GM21515 (cell line): ENCODE results near the gene SCN1A.

Source experiments
- ATAC-seq: cut with Tn5 transposase; IDR thresholded peaks from one replicate; pipeline ENCODE4 v1.9.1; 2021; ENCODE audit not compliant: unreplicated experiment

Gene SCN1A

DNA sequence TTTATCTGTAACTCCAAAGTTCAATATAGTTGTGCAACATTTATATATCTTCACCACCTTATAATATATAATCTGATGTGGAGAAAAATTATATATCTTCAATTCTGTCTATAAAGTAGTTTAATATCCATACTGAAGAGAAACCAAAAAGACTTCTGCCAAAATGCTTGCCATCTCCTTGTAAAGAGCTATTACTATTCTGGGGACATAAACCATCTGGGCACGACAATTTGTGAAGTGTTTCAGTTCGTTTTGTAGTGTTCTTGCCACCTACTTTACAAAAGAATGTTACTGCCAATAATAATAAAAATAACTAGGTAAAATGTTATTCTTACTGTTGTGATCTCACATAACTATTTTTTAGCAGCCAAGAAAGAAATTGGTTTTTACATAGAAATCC lies 45.1 kb downstream of the SCN1A start:
- no peak for ATAC-seq

DNA sequence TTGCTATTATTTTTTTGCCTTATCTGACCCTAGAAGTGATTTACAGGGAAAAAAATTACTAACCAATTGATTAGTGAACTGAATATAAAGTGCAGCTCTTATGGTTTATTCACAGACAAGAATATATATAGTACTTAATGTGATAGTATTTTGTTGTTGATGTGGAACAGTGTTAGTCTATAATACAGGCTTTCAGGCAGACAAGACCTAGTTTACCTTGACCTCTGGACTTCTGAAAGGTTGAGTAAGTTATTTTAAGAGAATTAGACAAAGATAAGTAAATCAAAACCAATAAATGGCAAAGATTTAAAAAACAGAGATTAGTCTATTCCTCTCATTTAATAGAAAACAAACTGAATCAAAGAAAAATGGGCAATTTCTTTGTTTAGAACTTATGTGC lies 46.0 kb downstream of the SCN1A start:
- ATAC-seq = no peak

DNA sequence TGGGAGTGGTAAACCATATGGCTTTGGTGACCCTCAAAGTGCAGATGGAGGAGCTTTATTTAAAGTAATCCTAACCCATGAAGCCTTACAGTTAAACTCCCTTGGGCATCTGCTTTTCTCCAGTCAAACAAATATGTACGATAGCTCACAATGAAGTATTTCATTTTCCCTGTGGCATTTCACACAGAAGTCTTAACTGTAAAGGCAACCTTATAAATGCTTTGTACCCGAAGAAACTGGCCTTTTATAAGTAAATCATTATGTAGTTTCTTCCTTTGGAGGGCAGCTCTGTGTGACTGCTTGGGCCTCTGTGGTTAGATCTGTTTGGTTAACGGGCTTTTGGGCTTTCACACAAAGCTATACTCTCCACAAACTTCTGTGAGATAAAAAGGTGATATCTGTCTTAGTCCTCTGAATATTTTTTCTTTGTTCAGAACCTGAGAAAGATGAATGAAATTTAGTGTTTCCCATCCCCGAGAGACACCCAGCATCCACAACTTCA lies 46.6 kb downstream of the SCN1A start:
- ATAC-seq = no peak

DNA sequence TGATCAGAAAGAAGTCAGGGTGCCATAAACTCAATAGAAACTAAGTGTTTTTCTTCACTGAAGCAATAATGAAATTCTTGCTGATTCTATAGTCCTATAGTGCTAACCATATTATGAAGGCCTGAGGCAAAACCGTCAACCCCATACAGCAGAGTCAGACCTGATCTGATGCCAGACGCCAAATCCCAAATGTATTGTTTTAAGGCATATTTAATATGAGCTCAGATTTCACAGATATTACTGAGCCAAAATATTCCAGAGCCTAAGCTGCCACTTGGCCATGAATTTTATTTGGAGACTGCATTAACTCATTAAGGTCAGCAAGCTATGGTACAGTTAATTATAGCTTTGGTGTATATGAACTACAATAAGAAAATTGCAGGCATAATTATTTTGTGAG lies 53.4 kb downstream of the SCN1A start:
- no peak for ATAC-seq

DNA sequence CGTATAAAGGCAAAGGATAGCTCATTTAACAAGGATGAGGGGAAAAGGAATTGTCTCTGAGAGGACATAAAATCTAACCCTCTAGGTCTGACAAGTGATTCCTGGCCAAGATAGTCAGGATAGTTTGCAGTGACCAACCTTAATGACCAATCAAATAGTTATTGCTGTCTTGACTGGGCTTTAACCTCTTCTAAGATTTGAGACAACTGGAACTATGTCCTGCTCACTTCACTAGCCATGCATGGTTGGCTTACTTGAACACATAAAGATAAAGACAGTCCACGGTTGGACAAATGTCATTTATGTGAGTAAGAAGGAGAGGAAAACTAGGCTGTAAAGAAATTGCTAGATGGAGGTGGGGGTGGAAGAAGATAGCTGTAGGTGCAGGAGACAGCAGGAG lies 53.8 kb downstream of the SCN1A start:
- no peak for ATAC-seq

DNA sequence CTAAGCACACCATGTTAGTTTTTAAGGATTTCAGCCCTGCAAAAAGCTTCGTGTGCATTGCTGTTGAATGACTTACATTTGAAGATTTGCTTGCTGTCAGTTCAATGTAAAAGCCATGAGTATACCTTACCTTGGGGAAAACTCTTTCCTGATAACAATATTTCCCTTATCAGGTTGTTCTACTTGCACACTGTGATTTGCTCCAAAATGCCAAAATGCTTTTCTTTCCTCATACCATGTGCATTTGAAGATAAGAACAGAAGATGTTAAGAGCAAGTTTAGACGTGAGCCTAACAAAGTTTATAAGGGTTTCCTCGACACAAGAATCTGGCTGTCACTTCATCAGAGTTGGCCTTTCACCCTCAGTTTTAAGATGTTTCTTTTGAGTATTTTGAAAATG lies 57.6 kb downstream of the SCN1A start:
- ATAC-seq = no peak

DNA sequence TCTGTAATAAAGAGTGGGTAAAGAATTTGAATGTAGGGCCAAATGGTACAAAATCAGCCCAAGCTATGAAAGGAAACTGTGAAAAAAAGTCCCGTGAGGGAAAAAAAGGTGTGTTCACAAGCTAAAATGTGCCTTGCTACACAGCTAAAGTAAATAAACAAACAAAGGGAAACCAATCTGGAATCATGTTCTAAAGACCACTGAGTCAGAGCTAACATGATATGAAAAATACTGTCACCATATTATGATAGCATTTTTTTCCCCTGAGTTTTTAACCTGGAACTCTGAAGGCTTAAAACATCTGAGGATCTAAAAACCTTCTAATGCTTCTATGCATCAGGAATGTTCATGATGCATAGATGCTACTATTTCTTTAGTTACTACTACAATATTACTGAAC lies 58.8 kb downstream of the SCN1A start:
- no peak for ATAC-seq

DNA sequence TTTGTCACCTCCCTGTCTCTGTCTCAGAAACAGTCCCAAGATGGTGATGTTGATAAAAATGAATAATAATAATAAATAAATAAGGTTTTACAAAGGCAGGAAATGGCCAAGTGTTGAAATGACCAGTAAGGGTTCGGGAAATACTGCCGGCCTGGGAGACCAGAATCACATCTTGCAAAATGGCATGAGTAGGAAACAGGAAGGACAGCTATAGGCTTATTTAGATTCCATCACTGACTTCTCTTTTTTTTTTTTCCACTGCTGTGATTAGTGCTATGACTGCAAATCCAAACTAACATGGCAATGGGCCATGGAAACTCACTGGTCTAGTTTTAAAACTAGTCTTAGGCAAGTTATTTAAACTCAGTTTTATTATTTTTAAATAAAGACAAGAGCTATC lies 60.6 kb downstream of the SCN1A start:
- no peak for ATAC-seq

DNA sequence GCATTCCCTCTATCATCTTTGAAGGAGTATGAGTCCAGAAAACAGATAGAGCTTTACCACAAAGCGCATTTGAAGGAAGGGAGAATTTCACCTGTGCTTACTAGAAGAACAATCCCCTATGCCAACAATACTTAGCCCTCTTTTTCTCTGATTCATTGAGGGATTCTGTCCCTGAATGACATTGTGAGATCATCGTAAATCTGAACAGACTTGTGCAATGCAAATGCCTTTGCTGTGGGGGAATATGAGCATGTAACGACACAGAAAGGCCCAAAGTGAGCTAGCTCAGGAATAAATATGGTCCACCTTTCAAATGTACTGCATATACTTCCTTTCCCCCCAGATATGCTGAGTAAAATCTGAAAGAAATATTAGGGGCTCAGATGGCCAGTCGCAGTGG lies 67.6 kb downstream of the SCN1A start:
- ATAC-seq = no peak

DNA sequence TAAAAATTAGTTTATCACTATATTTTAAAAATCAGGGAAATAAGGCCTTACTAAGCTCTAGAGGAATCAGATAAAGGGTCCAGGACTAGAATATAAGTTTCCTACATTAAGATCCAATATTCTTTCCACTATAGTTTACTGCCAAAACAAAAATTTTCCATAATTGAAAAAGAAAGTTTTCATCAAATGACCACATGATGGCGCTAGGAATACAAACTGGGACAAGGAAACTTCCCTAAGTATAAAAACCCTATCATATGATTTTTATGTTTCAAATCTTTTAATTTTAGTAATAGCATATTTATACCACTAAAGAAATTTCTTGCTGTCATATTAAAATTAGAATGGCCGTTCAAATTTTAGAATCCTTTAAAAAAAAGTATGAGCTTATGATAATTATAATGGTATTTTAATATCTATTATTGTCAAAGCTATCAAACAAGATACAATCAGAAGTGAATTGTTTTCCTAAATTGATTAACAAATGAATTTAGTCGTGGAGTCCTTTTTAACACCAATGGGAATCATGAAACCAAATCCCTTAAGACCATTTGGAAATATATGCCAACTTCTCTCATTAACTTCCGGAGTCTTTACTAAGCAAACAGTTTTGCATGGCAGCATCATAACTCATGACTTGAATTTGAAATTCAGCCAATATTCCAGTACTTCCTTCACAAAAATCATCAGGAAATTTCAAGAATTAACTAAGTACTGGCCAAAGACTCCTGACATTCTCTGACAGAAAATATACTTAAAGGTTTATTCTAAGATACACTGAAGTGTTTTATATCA lies 70.3 kb downstream of the SCN1A start:
- no peak for ATAC-seq

DNA sequence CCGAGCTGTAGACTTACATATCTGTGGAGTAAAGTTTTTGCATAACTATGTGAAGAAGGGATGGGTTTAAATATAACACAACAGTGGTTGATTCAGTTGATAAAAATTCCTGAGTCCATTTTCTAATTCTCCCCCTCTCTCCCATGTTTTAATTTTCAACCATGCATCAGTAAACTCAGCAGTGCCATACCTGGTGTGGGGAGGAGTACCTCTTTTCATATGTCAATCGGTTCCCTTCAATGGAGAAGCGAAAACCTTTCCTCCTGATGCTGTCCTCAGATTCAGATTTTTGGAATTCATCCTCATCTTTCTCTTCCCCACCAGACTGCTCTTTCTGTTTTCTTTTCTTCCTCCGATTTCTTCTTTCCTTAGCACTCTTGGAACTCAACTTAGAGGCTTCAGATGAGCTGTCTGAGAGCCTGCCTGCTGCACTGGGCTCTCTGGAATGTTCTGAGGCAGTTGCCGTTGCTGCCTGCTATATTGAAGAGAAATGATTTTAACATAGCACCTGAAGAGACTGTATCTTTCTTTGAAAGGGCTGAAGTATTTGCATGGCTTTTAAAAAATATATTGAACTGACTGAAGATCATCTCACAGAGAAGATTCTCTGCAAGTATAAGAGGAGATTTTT lies 82.9 kb downstream of the SCN1A start:
- no peak for ATAC-seq

DNA sequence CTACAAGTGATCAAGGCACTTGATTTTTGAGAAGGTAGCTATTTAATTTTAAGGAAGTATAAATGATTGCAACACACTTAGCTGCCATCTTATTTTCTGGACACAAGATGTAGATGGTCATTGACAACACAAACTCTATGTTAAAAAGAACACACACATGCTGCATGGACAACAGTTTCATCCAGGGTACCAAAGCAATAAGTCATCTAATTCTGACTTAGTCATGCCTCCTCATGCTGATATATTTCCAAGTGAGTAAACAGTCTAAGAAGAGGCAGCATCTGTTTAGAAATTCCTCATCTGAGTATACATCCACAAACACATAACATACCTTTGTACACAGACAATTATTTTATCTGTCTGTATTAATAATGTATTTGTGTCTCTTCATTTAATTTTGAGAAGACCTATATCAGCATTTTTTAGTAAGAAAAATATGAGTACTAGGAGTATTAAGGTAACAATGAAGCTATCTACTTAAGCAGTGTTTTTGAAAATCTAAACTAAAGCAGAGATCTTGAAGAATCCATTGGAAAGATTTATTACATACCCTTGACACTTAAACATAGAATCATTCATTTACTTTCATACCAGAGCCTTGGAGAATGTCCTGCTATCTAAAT lies 84.9 kb downstream of the SCN1A start:
- ATAC-seq = no peak

DNA sequence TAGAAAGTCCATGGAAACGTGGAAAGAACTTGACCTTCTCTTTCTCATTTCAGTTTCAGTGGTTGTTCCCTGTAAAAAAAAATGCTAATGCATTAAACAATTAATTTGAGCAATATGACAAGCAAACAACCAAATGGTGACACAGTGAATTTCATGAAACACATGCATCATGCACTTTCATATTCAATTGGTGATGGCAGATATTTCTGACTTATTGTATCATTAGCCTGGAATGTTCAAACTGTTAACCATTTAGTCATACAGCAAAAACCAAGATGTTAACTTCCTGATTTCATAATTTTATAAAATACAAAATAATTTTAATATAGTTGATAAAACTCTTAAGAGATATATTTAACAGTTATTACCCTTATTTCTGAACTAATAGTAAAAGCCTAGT lies 85.5 kb downstream of the SCN1A start:
- no peak for ATAC-seq

DNA sequence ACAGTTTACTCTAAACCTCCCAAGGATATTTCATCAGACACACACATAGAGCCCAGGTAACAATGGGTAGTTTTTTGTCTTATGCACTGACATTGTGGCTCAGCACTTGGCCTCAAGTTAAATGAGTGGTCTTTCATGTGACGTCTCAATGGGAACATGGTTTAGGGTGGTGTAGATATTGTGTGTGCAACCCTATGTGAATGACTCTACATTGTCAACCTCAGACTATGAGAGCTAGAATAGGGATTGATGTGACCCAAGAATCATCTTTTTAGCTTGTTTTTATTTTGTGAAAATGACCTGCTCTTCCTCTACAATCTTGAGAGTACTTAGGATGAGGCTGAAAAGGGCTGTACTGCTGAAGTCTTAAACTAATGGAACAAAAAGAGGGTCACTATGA lies 86.2 kb downstream of the SCN1A start:
- ATAC-seq = no peak

DNA sequence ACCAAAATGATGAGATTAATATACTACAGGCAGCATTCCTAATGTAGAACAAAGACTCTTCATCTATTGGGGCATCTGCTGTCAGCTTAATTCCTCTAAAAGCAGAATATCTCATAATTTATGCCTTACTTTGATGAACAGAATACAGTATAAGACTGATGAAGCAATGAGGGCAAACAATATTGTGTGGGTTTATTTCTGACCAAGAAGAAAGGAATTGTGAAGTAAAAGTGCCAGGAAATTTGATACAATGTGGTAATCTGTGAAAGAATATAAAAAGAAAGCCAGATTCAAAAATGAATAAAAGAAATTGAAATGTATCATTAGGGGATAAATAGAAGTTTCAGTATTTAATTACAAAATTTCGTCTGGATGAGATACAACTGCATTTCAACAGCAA lies 95.5 kb downstream of the SCN1A start:
- no peak for ATAC-seq

DNA sequence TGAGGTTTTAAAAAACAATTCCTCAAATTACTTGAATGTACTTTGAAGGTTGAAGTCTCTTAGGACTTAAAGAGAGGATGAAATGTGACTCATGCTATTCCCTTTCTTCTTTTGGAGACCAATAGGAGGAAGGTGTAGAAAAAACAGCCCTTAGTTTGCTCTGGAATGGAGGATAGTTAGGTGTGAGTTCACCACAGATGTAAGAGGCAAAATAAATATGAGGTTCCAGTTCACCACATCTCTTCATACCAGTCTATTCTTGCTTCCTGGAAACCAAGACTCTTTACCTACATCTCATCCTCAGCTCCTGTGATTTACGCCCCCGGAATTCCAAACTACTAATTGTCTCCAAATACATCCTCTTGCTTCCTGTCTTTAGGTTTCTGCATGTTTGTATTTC lies 96.8 kb downstream of the SCN1A start:
- ATAC-seq = no peak

DNA sequence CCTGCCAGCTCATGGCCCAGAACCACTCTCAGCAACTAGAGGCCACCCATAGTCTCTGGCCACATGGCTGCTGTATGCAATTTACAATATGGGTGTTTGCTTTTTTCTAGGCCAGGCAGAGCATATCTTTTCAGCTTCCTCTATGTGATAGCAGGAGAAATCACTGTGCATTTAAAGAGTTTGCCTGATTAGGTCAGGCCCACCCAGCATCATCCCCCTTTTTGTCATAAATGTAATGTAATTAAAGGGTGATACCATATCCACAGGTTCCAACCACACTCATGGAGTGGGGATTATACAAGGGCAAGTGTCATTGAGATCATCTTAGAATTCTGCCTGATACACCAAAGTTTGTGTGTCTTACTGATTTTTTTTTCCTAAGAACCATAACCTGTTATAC lies 102.5 kb downstream of the SCN1A start:
- no peak for ATAC-seq

DNA sequence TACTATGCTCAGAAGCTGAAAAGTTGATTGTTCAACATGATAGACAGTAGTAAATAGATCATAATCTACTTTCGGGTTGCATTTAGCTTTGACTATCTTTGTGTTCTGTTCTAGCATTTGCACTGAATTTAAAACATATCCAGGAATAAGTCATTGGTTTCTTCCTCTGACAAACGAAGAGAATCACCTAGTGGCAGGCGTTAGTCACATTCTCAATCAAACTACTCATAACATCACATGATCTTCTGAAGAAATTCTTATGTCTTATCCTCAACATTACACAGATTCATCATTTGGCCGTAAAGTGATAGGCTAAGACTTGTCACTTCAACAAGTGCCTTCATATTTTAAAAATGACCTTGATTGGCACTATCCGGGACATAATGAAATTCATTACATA lies 110.6 kb downstream of the SCN1A start:
- no peak for ATAC-seq

DNA sequence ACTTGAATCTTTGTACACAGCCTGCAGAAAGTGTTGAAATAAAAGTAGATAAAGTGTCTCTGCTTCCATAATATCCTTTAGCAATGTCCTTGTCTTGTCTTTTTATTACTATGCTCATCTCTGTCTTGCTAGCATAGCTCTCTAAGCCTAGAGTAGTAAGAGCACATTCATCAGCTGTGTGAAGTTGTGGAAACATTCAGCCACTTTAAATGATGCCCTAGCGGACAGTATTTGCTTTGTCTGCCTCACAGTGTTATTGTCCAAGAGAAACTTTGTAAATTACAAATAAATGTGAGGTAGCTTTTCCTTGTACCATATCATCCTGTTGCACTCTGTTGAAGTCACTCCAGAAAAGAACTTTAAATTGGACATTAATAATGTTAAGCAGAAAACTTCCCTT lies 113.9 kb downstream of the SCN1A start:
- ATAC-seq = no peak

DNA sequence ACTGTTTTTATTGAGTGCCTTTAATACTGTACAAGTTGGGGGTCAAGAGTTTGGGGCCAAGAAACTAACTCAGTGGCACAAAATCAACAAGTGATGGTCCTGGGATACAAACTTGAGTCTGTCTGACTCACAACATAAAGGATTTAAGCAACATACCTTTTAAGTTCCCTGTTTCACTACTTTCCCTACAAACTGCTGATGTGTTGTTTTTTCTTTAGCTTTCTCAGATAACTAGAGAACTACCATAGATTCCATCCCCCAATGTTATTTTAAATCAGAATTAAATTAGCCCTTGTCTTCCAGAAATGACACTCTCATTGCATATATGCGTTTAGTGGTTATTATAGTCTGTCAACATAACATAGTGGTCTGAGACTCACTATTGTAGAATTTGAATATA lies 116.2 kb downstream of the SCN1A start:
- no peak for ATAC-seq

DNA sequence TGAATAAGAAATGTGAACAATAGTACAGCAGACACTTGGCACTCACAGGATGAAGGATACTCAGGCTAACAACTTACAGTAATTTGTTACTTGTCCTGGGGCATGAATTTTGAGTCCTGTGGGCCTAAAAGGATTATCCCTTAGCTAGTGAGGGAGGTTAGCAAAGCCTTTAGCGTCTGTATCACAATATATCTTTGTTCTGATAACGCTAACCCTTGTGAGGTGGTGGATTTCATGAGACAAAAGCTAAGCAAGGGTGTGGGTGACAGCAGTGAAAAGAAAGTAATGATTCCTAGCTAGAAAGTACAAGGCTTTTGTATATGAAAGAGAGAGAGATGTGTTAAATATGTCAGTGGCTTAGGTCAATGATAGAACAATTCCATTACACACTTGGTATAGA lies 127.4 kb downstream of the SCN1A start:
- no peak for ATAC-seq

DNA sequence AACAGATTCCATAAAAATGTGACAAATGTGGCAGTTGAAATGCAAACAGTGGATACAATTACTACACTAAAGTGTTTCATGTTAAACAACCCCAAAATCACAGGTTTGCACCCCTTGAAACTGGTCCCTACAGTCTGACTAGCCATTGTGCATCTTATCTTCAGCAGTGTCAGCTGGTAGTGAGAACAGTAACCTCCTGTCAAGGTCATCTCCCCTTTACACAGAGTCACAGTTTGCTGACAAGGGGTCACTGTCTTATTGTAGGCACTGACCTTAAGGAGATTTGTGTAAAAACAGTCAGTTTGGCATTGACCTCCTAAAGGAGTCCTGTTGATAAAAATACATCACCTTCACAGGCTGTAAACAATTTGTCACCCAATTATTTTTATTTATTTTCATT lies 137.0 kb downstream of the SCN1A start:
- no peak for ATAC-seq
